Measurements from ENCODE around the gene PARP8.

- TF ChIP-seq, protein P1, sequence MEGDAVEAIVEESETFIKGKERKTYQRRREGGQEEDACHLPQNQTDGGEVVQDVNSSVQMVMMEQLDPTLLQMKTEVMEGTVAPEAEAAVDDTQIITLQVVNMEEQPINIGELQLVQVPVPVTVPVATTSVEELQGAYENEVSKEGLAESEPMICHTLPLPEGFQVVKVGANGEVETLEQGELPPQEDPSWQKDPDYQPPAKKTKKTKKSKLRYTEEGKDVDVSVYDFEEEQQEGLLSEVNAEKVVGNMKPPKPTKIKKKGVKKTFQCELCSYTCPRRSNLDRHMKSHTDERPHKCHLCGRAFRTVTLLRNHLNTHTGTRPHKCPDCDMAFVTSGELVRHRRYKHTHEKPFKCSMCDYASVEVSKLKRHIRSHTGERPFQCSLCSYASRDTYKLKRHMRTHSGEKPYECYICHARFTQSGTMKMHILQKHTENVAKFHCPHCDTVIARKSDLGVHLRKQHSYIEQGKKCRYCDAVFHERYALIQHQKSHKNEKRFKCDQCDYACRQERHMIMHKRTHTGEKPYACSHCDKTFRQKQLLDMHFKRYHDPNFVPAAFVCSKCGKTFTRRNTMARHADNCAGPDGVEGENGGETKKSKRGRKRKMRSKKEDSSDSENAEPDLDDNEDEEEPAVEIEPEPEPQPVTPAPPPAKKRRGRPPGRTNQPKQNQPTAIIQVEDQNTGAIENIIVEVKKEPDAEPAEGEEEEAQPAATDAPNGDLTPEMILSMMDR (conservative IDR thresholded peaks at IDR 0.05; ENCODE audit: low read depth, low read length): no peak
- no peak for TF ChIP-seq EZH2phosphoT487 (IDR thresholded peaks at IDR 0.05; ENCODE audit: borderline replicate concordance, low read length)
Measured at GRCh38 chr5:50720061-50720710, 53.7 kb downstream of the PARP8 start.

All from PC-3 (cell line).